Caco-2 (cell line): ENCODE measurements around the gene KCNJ3. TPM values are rescaled to one million over a fixed set of nuclear protein-coding genes. Genes with fewer than 3 reads are reported as not detected.

Source experiments
- BruUV-seq: library from RNA; stranded (reverse); fragments of 400-500 nt; replicated peaks from 2 replicates; lab custom pipeline; 2021; lab: Mats Ljungman, UMichigan
- CTCF ChIA-PET: fragments of 300-600 bp; sonication (Branson Sonifier 250); formaldehyde crosslinking; loops from one replicate; lab custom pipeline; 2022; ENCODE audit warnings: antibody characterized with exemption; lab: Charles Lee
- POLR2A ChIA-PET: fragments of 300-600 bp; sonication (Branson Sonifier 250); formaldehyde crosslinking; loops from one replicate; lab custom pipeline; 2022; ENCODE audit warnings: antibody characterized with exemption; lab: Charles Lee
- DNase-seq, 2 experiments: peaks; one replicate each; pipeline versions ENCODE4 v3.0.0 to v3.0.0-alpha.2; 2020 to 2022
- H3K27me3 ChIP-seq: replicated peaks from 2 replicates; pipeline ENCODE4 v1.6.0; 2011; ENCODE audit warnings: low read length; ENCODE audit not compliant: control insufficient read depth, insufficient read depth
- H3K36me3 ChIP-seq: 2 replicates; pipeline ENCODE4 v1.5.1; 2011; ENCODE audit warnings: low read length; ENCODE audit not compliant: control insufficient read depth, insufficient read depth
- H3K4me1 ChIP-seq: fragments of 250-450 bp; sonication (Bioruptor Pico); 2 replicates; pipeline ENCODE4 v1.5.1; 2020; ENCODE audit warnings: mild to moderate bottlenecking
- H3K4me3 ChIP-seq: 2 replicates; pipeline ENCODE4 v1.5.1; 2011; ENCODE audit warnings: low read depth, mild to moderate bottlenecking, control low read depth, low read length
- H3K9me3 ChIP-seq: fragments of 250-450 bp; sonication (Bioruptor Pico); 2 replicates; pipeline ENCODE4 v1.5.1; 2020; ENCODE audit warnings: mild to moderate bottlenecking, moderate library complexity
- H3K27ac Mint-ChIP-seq: one replicate; pipeline ENCODE4 v1.8.0; 2022; ENCODE audit warnings: mixed read lengths; ENCODE audit not compliant: unreplicated experiment
- H3K27me3 Mint-ChIP-seq: one replicate; pipeline ENCODE4 v1.8.0; 2022; ENCODE audit warnings: mixed read lengths; ENCODE audit not compliant: insufficient read depth, unreplicated experiment
- H3K36me3 Mint-ChIP-seq: one replicate; pipeline ENCODE4 v1.8.0; 2022; ENCODE audit warnings: mild to moderate bottlenecking, mixed read lengths; ENCODE audit not compliant: insufficient read depth, unreplicated experiment
- H3K4me1 Mint-ChIP-seq: one replicate; pipeline ENCODE4 v1.8.0; 2022; ENCODE audit warnings: low read depth, mixed read lengths; ENCODE audit not compliant: unreplicated experiment
- H3K4me3 Mint-ChIP-seq: one replicate; pipeline ENCODE4 v1.8.0; 2022; ENCODE audit warnings: mild to moderate bottlenecking, moderate library complexity, mixed read lengths; ENCODE audit not compliant: unreplicated experiment
- H3K9me3 Mint-ChIP-seq: one replicate; pipeline ENCODE4 v1.8.0; 2022; ENCODE audit warnings: mixed read lengths; ENCODE audit not compliant: unreplicated experiment
- intact Hi-C: fragments of 100-400 bp; cut with micrococcal nuclease; formaldehyde crosslinking; loops from one replicate; pipeline ENCODE4 v1.10.0; 2022; ENCODE audit not compliant: unreplicated experiment
- total RNA-seq: library from RNA; stranded (reverse); gene quantifications from 2 replicates; pipeline ENCODE4 v1.2.3, GENCODE V29; 2022
- TF ChIP-seq, protein P1 (sequence below), 2 experiments: fragments of 200-600 bp in 1 of 2; IDR thresholded peaks; 1 replicate in 1 of 2; 2 replicates in 1 of 2; pipeline versions ENCODE4 v1.5.1 to v1.8.0; 2011 to 2022; ENCODE audit warnings: antibody characterized with exemption in 1 of 2, control low read depth in 1 of 2, inconsistent platforms in 1 of 2, low read depth in 1 of 2, low read length in 1 of 2, mild to moderate bottlenecking in 1 of 2, moderate library complexity in 1 of 2; ENCODE audit not compliant: insufficient read depth in 1 of 2, severe bottlenecking in 1 of 2, unreplicated experiment in 1 of 2

Gene KCNJ3
- total RNA-seq, 1 experiment from 2014 or later, result not detected

GRCh38 chr2:154704991-154705390 lies 6.5 kb downstream of the KCNJ3 start:
- no peak overlapping the region for H3K4me3 Mint-ChIP-seq
- DNase-seq, result no peak
- no peak overlapping the region for H3K27ac Mint-ChIP-seq
- Histone ChIP-seq H3K36me3 (no peaks in the 10 kb centered on the region), H3K4me1 (no peaks in the 10 kb centered on the region), H3K9me3 (no peaks in the 10 kb centered on the region), H3K27me3 (no peaks in the 10 kb centered on the region), H3K4me3 (no peak overlapping the region)
- H3K4me1 Mint-ChIP-seq, result no peaks in the 10 kb centered on the region
- no peaks in the 10 kb centered on the region for H3K36me3 Mint-ChIP-seq
- intact Hi-C loops, result no loop called here
- CTCF ChIA-PET, result no interaction called here
- H3K9me3 Mint-ChIP-seq, result no peaks in the 10 kb centered on the region
- POLR2A ChIA-PET, result no interaction called here
- no peaks in the 10 kb centered on the region for H3K27me3 Mint-ChIP-seq
- no TSS peak for BruUV-seq
- TF ChIP-seq, protein P1, sequence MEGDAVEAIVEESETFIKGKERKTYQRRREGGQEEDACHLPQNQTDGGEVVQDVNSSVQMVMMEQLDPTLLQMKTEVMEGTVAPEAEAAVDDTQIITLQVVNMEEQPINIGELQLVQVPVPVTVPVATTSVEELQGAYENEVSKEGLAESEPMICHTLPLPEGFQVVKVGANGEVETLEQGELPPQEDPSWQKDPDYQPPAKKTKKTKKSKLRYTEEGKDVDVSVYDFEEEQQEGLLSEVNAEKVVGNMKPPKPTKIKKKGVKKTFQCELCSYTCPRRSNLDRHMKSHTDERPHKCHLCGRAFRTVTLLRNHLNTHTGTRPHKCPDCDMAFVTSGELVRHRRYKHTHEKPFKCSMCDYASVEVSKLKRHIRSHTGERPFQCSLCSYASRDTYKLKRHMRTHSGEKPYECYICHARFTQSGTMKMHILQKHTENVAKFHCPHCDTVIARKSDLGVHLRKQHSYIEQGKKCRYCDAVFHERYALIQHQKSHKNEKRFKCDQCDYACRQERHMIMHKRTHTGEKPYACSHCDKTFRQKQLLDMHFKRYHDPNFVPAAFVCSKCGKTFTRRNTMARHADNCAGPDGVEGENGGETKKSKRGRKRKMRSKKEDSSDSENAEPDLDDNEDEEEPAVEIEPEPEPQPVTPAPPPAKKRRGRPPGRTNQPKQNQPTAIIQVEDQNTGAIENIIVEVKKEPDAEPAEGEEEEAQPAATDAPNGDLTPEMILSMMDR (IDR thresholded peaks at IDR 0.05; ENCODE audit: insufficient read depth in 1 of 2, low read depth in 1 of 2, low read length in 1 of 2, severe bottlenecking in 1 of 2, unreplicated experiment in 1 of 2), result no peak

GRCh38 chr2:154706660-154707059 lies 8.2 kb downstream of the KCNJ3 start:
- Mint-ChIP-seq H3K4me1 (no peaks in the 10 kb centered on the region), H3K27ac (no peak overlapping the region), H3K27me3 (no peaks in the 10 kb centered on the region), H3K36me3 (no peaks in the 10 kb centered on the region), H3K4me3 (no peak overlapping the region), H3K9me3 (no peaks in the 10 kb centered on the region)
- TF ChIP-seq, protein P1 (IDR thresholded peaks at IDR 0.05; ENCODE audit: insufficient read depth in 1 of 2, low read depth in 1 of 2, low read length in 1 of 2, severe bottlenecking in 1 of 2, unreplicated experiment in 1 of 2), result no peak
- Histone ChIP-seq H3K4me1 (no peaks in the 10 kb centered on the region), H3K4me3 (no peak overlapping the region), H3K9me3 (no peaks in the 10 kb centered on the region), H3K27me3 (no peaks in the 10 kb centered on the region), H3K36me3 (no peaks in the 10 kb centered on the region)
- ChIA-PET CTCF (no interaction called here), POLR2A (no interaction called here)
- no TSS peak for BruUV-seq
- intact Hi-C loops, result no loop called here
- no peak for DNase-seq

GRCh38 chr2:154707994-154708575 lies 9.6 kb downstream of the KCNJ3 start:
- Histone ChIP-seq H3K4me3 (no peak overlapping the region), H3K4me1 (no peaks in the 10 kb centered on the region), H3K27me3 (no peaks in the 10 kb centered on the region), H3K9me3 (no peaks in the 10 kb centered on the region), H3K36me3 (no peaks in the 10 kb centered on the region)
- Mint-ChIP-seq H3K27me3 (peaks cover 3% of the 10 kb centered on the region), H3K36me3 (no peaks in the 10 kb centered on the region), H3K4me3 (no peak overlapping the region), H3K4me1 (no peaks in the 10 kb centered on the region), H3K9me3 (no peaks in the 10 kb centered on the region), H3K27ac (no peak overlapping the region)
- ChIA-PET POLR2A (no interaction called here), CTCF (no interaction called here)
- intact Hi-C loops, result no loop called here
- TF ChIP-seq, protein P1 (IDR thresholded peaks at IDR 0.05; ENCODE audit: insufficient read depth in 1 of 2, low read depth in 1 of 2, low read length in 1 of 2, severe bottlenecking in 1 of 2, unreplicated experiment in 1 of 2), result no peak
- no TSS peak for BruUV-seq
- no peak for DNase-seq
